LNCaP clone FGC (cell line): ENCODE measurements around the gene CAMKV.

Experiments
- DNase-seq: peaks from one replicate; pipeline ENCODE4 v3.0.0-alpha.2; 2011; ENCODE audit warnings: low read depth
- H3K4me3 ChIP-seq: 2 replicates; pipeline ENCODE4 v1.5.1; 2011; ENCODE audit warnings: mild to moderate bottlenecking, low read depth, low read length, control low read depth
- CTCF ChIP-seq: IDR thresholded peaks from 2 replicates; pipeline ENCODE4 v1.5.1; 2012; ENCODE audit warnings: mild to moderate bottlenecking; ENCODE audit not compliant: control insufficient read depth, insufficient read depth; ENCODE audit errors: extremely low read depth

CAMKV gene

GRCh38 chr3:49889296-49889695 lies 19.6 kb upstream of the CAMKV start:
- no peak for DNase-seq
- no peak for TF ChIP-seq CTCF
- H3K4me3 ChIP-seq: no peak overlapping the region

GRCh38 chr3:49886922-49887265 lies 17.2 kb upstream of the CAMKV start:
- DNase-seq: no peak
- H3K4me3 ChIP-seq: no peak overlapping the region
- TF ChIP-seq CTCF: no peak

- no peak for DNase-seq
- TF ChIP-seq CTCF: no peak
- H3K4me3 ChIP-seq: no peak overlapping the region
Measured at GRCh38 chr3:49883998-49884397, 14.3 kb upstream of the CAMKV start.

GRCh38 chr3:49882166-49882565 lies 12.5 kb upstream of the CAMKV start:
- TF ChIP-seq CTCF: no peak
- DNase-seq: no peak
- no peak overlapping the region for H3K4me3 ChIP-seq

GRCh38 chr3:49880581-49881315 lies 11.0 kb upstream of the CAMKV start:
- no peak for DNase-seq
- H3K4me3 ChIP-seq: no peak overlapping the region
- no peak for TF ChIP-seq CTCF

GRCh38 chr3:49879721-49880120 lies 10.0 kb upstream of the CAMKV start:
- H3K4me3 ChIP-seq: no peak overlapping the region
- no peak for DNase-seq
- TF ChIP-seq CTCF: no peak

GRCh38 chr3:49878686-49879085 lies 9.0 kb upstream of the CAMKV start:
- TF ChIP-seq CTCF: no peak
- H3K4me3 ChIP-seq: no peak overlapping the region

More at GRCh38 chr3:49878686-49879085, 9.0 kb upstream of the CAMKV start:
- DNase-seq: no peak
